ENCODE data around the gene ACY1.
"Not testable (repeated sequence)": the region's sequence is repeated elsewhere in the genome, so short reads cannot be mapped to it uniquely, and the experiment has no call there.

Gene ACY1

DNA sequence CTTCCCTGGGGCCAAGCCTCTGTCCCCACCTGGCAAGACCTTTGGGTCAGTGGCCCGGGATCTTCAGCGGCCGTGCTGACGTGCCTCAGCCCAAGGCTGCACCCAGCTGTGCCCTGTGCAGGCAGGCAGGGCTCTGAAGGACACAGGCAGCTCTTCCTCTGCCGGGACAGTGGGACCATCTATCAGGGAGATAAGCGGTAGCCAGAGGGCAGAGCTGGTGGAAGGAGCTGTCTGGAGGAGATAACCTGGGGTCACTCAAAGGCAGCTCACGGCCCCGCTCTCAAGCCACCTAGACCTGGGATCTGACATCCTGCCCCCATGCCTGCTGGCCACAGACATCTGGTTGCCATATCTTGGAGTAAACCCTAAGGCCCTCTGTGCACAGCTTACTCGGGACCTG, 45.7 kb downstream of the ACY1 start:
- no peak for FAIRE-seq

DNA sequence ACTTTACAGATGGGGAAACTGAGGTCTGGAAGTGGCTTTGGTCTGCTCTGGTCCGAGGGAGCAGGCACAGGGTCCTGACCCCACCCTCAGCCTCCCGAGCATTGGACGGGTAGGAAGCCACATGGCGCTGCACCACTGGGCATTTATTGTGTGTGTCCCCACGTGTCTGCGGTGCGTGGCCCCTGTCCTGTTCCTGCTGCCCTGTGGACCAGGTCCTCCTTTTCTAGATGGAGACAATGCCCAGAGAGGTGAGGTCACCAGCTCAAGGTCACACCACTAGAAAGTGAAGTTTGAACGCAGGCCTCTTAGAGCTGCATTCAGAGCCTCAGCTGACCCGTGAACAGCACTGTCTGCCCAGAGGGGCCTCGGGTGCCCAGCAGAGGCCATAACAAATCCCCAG, 46.2 kb downstream of the ACY1 start:
- no peak for FAIRE-seq

DNA sequence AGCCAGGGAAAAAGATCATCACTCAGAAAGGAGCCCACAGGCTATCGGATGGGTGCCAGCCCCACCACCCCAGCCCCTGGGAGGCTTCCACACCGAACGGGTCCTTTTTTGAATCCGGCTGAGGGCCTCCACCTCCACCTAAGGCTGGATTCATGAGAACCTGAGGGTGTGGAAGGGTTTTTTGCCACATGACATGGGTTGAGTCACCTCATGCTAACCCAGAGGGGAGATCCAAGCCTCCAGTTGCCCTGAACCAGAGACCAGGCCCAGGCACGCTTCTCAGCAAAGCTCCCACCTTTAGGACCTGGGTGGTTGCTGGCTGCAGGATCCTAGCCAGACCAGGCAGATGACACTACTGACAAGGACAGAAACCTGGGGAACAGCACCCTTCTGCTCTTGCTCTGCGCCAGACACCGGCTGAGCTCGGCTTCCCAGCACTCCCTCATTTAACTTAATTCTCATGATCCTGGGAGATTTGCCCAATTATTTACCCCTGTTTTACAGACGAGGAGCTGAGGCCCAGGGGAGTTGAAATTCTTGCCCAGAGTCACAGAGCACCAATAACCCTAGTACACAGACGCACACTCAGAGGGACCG, 47.5 kb downstream of the ACY1 start:
- no peak for FAIRE-seq

DNA sequence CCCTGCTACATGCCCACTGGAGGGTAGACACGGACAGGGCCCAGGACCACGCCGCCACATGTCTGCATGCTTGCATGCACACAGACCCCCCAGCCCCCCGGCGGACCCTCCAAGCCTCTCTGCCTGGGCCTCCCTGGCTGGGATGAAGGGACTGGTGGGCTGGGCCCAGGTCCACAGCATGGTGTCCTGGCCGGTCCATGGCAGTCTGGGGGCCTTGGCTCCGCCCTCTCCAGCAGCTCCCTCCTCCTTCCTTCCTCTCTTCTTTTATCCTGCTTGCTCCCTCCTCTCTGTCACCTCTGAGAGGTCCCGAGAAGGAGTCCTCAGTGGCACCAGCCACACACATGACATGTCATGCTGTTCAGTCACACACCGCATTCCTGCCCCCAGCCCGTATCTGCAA, 48.6 kb downstream of the ACY1 start:
- FAIRE-seq: no peak

DNA sequence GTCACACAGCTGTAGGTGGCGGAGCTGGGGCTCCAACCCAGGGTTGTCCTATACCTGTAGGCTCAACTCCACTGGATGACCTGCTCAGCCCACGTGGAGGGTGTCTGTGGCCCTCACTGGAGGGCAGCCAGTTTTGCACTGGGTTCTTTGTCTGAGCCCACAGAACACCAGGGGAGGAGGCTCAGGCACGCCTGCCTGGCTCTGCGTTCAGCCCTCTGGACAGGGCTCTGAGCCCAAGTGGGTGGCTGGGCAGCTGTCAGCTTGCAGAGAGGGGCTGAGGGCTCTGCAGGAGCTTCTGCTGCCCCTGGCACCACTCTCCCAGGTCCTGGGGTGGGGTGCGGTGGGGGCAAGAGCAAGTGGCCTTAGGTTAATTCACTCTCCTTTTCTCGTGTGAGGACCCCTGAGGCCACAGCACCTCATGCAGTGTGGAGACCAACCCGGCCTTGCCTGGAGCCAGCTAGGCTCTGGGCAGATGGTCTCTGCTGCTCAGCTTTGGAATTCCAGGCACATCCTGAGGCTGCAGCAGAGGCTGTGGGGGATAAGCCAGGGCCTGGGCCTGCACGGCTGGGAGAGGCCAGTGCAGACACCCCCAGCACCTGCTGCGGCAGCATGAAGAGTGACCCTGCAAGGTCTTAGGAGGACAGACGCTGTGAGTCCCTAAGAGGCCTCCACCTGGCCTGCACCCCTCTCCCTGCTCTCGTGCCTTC, 49.5 kb downstream of the ACY1 start:
- no peak for FAIRE-seq

DNA sequence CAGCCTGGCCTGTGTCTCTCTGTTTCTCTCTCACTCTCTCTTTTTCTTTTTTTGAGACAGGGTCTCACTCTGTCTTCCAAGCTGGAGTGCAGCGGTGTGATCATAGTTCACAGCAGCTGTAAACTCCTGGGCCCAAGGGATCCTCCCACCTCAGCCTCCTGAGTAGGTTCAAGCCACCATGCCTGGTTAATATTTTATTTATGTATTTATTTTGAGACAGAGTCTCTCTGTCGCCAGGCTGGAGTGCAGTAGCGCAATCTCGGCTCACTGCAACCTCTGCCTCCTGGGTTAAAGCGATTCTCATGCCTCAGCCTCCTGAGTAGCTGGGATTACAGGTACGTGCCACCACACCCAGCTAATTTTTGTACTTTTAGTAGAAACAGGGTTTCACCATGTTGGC, 50.4 kb downstream of the ACY1 start:
- not testable (repeated sequence) for FAIRE-seq

DNA sequence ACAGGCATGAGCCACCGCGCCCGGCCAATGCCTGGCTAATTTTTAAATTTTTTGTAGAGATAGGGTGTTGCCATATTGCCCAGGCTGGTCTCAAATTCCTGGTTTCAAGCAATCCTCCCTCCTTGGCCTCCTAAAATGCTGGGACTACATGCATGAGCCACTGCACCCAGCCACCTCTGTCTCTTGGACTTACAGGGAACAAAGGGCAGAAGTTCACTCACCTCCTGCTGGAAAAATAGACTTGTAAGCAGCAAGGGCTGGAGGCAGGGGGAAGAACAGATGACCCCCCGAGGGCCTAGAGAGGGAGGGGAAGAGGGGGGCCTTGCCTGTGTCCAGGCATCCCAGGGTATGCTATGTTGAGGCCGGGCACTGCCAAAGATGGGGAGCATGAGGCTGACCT, 50.9 kb downstream of the ACY1 start:
- FAIRE-seq: no peak

DNA sequence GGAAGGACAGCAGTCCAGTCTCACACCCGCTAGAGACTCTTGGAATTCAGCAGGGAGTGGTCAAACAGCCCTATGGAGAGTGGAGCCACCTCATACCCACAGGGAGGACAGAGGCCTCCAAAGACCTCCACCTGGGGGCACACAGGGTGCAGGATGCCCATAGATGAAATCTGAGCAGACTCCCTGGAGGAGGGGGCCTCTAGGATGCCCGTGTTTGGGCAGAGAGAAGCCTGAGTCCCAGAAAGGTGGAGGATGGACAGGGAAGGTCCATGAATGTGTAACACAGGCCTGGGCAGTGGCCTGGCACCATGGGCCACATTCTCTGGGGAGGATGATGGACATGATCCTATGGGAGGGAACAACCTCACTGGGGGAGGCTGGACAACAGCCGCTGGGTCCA, 51.3 kb downstream of the ACY1 start:
- no peak for FAIRE-seq

DNA sequence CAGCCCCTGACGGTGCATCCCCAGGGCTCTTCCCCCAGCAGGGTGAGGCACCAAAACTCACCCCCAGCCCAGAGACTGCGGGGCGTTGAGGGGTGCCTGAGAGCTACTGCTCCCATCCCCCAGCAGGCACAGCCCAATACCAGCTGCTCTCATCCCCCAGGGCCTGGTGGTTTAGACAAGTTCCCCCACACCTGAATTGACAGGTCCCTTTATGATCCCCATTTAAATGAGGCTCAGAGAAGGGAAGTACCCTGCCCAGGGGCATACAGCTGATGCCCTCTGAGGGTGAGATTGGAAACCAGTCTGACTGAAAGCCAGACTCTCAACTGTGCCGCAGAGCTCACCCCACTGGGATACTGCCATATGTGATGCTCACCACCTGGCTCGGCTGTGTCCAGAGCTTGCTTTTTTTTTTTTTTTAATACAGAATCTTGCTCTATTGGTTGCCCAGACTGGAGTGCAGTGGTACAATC, 52.9 kb downstream of the ACY1 start:
- FAIRE-seq: no peak

DNA sequence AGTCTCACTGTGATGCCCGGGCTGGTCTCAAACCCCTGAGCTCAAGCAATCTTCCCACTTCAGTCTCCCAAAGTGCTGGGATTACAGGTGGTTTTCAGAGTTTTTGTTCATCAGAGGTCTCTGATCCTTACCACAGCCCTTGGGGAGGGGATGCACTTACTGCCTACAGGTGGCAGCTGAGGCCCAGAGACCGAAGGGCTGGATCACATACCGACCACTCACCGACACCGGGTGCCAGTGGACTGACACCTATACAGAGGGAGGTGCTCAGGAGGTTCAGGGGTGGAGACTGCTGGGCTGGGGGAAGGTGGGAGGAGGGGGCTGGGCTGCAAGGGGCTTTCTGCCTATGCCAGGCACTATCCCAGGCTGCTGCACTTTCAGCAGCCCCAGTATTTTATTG, 53.5 kb downstream of the ACY1 start:
- no peak for FAIRE-seq

DNA sequence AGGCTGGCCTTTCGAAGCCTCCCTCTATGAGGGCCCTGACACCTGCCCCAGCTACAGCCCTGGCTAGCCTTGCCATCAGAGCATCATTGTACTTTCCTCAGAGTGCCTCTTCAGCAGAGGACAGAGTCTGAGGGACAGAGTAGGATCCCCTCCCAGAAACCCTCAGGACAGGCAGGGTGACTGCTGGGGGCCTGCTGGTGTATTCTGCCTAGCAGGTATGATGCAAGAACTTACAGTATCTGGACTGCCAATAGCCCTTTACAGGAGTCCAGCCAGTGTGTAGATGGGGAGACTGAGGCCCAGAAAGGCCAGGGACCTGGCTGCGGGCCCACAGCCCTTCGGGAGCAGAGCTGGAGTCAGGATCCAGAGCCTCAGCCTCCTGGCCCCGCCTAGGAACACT, 54.0 kb downstream of the ACY1 start:
- no peak for FAIRE-seq

DNA sequence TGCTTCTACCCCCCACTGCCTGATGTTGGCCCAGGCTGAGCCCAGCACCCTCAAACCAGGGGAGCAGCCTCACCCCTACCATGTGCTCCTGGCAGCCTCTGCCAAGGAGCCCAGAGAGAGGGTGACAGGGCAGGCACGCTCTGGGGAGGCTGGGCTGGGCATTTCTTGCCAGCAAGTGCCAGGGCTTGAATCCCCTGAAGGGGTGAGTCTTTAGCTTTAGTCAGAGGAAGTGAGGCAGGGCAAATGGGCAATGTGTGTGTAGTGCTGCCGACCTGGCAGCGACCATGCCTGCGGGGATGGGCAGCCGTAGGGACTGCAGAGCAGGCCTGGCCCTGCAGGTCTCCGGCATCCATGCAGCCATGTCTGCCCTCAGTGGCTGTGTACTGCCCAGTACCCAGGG, 54.9 kb downstream of the ACY1 start:
- no peak for FAIRE-seq
